Measurements from ENCODE around the gene RASGRP4.
"Not testable (repeated sequence)": the region's sequence is repeated elsewhere in the genome, so short reads cannot be mapped to it uniquely, and the experiment has no call there.

The RASGRP4 gene

GRCh38 chr19:38412961-38413360, 13.1 kb downstream of the RASGRP4 start:
- no peak for TF ChIP-seq CTCF (IDR thresholded peaks at IDR 0.05; ENCODE audit: extremely low read depth, missing control alignments)
- DNase-seq (ENCODE audit: low spot score) = no peak

GRCh38 chr19:38412491-38412890, 13.5 kb downstream of the RASGRP4 start:
- DNase-seq (ENCODE audit: low spot score) = no peak

GRCh38 chr19:38411898-38412297, 14.1 kb downstream of the RASGRP4 start:
- not testable (repeated sequence) for DNase-seq (ENCODE audit: low spot score)

More at GRCh38 chr19:38412491-38412890, 13.5 kb downstream of the RASGRP4 start:
- TF ChIP-seq CTCF (IDR thresholded peaks at IDR 0.05; ENCODE audit: extremely low read depth, missing control alignments) = no peak

GRCh38 chr19:38411041-38411712, 14.8 kb downstream of the RASGRP4 start:
- DNase-seq (ENCODE audit: low spot score) = no peak
- no peak for TF ChIP-seq CTCF (IDR thresholded peaks at IDR 0.05; ENCODE audit: extremely low read depth, missing control alignments)

GRCh38 chr19:38410407-38410806, 15.6 kb downstream of the RASGRP4 start:
- not testable (repeated sequence) for DNase-seq (ENCODE audit: low spot score)

- no peak for DNase-seq (ENCODE audit: low spot score)
- TF ChIP-seq CTCF (IDR thresholded peaks at IDR 0.05; ENCODE audit: extremely low read depth, missing control alignments) = no peak
These were observed 16.3 kb downstream of the RASGRP4 start for GRCh38 chr19:38409631-38410133.

GRCh38 chr19:38405276-38405675, 20.7 kb downstream of the RASGRP4 start:
- no peak for TF ChIP-seq CTCF (IDR thresholded peaks at IDR 0.05; ENCODE audit: extremely low read depth, missing control alignments)
- no peak for DNase-seq (ENCODE audit: low spot score)

- no peak for TF ChIP-seq CTCF (IDR thresholded peaks at IDR 0.05; ENCODE audit: extremely low read depth, missing control alignments)
These were observed 21.2 kb downstream of the RASGRP4 start for GRCh38 chr19:38404858-38405257.

More at GRCh38 chr19:38404858-38405257, 21.2 kb downstream of the RASGRP4 start:
- no peak for DNase-seq (ENCODE audit: low spot score)

All from GM20000 (cell line).